K562 (cell line): ENCODE measurements around the gene YWHAB. TPM values are rescaled to one million over a fixed set of nuclear protein-coding genes. Genes with fewer than 3 reads are reported as not detected.

Experiments used
- BCOR ChIP-seq: fragments of 450-650 bp; IDR thresholded peaks from 2 replicates; pipeline ENCODE4 v1.6.1; 2016
- HDAC2 ChIP-seq: fragments of 450-650 bp; IDR thresholded peaks from 2 replicates; pipeline ENCODE4 v1.6.1; 2016; ENCODE audit warnings: mild to moderate bottlenecking
- NR1H2 ChIP-seq: sonication (generic); formaldehyde crosslinking; IDR thresholded peaks from 2 replicates; pipeline ENCODE4 v1.4.0; 2020; ENCODE audit warnings: mild to moderate bottlenecking, missing genetic modification reagents
- OTX1 ChIP-seq: fragments of 450-650 bp; formaldehyde crosslinking; IDR thresholded peaks from 2 replicates; pipeline ENCODE4 v1.4.0; 2022; ENCODE audit warnings: mild to moderate bottlenecking
- POLR2G ChIP-seq: fragments of 200-400 bp; formaldehyde crosslinking; IDR thresholded peaks from 2 replicates; pipeline ENCODE4 v1.6.1; 2017; ENCODE audit warnings: low read depth, mild to moderate bottlenecking, antibody characterized with exemption, low read length, moderate library complexity
- RAD51 ChIP-seq: fragments of 450-650 bp; IDR thresholded peaks from 2 replicates; pipeline ENCODE4 v1.7.1; 2016; ENCODE audit warnings: low read depth, mild to moderate bottlenecking, borderline replicate concordance
- RNF219 ChIP-seq: fragments of 250-450 bp; sonication (Bioruptor Pico); IDR thresholded peaks from 2 replicates; pipeline ENCODE4 v1.5.0; 2022; ENCODE audit warnings: mild to moderate bottlenecking
- SUPT5H ChIP-seq: fragments of 450-650 bp; IDR thresholded peaks from 2 replicates; pipeline ENCODE4 v1.6.1; 2016
- TAF1 ChIP-seq: IDR thresholded peaks from 2 replicates; pipeline ENCODE4 v1.6.1; 2011; ENCODE audit warnings: mild to moderate bottlenecking, low read length, moderate library complexity; ENCODE audit not compliant: insufficient read depth, control insufficient read depth, severe bottlenecking; ENCODE audit errors: extremely low read depth
- TFAP4 ChIP-seq: sonication (generic); formaldehyde crosslinking; IDR thresholded peaks from 2 replicates; pipeline ENCODE4 v1.8.0; 2022; ENCODE audit warnings: missing genetic modification reagents, mild to moderate bottlenecking, moderate library complexity, borderline replicate concordance
- ZBTB40 ChIP-seq, 2 experiments: fragments of 450-650 bp in 1 of 2; sonication (generic) in 1 of 2; formaldehyde crosslinking in 1 of 2; IDR thresholded peaks; 2 replicates each; pipeline versions ENCODE4 v1.7.1 to v1.9.0; 2016 to 2022; ENCODE audit warnings: inconsistent platforms in 1 of 2, mild to moderate bottlenecking in 1 of 2, missing genetic modification reagents in 1 of 2
- ZBTB43 ChIP-seq: sonication (generic); formaldehyde crosslinking; IDR thresholded peaks from 2 replicates; pipeline ENCODE4 v1.8.0; 2023; ENCODE audit warnings: mild to moderate bottlenecking, missing genetic modification reagents
- polyA plus RNA-seq, 8 experiments: library from polyadenylated mRNA; depleted of rRNA in 4 of 8; stranded (reverse) in 5 of 8; unstranded in 3 of 8; fragments of >200 nt; fragmentation: Nextera tagmentation in 2 of 8; fragmentation: Illumina TruSeq in 1 of 8; extraction: Ambion mirVana in 2 of 8; extraction: Trizol in 1 of 8; gene quantifications; 2 replicates each; pipeline versions ENCODE4 v1.2.1 to v1.2.3, GENCODE V29; 2011 to 2014; ENCODE audit warnings: inconsistent platforms in 1 of 8, missing spikeins in 1 of 8
- total RNA-seq, 7 experiments: library from RNA; depleted of rRNA in 6 of 7; stranded (reverse); fragments of >200 nt in 6 of 7; fragmentation: Illumina TruSeq in 2 of 7; extraction: Trizol in 2 of 7; gene quantifications; 2 replicates each; pipeline versions ENCODE4 v1.2.1 to v1.2.3, GENCODE V29; 2011 to 2021; ENCODE audit warnings: low replicate concordance in 1 of 7

Gene YWHAB
- total and polyA plus RNA-seq, 9 of the 15 experiments (the other 6 are each of a cell fraction or from before 2014, with no cell fraction given), result 60.6 to 185 (median 96.1) TPM

GRCh38 chr20:44885392-44886265, at the start of gene YWHAB (continued):
- TF ChIP-seq ZBTB40 (IDR thresholded peaks at IDR 0.05), result peak; percentile 93
- TF ChIP-seq ZBTB40 (CRISPR knock-in tag; IDR thresholded peaks at IDR 0.05), result no peak
- TF ChIP-seq SUPT5H, result peak; percentile 94
- TF ChIP-seq RAD51, result peak; percentile 72; the same call in 1 of the 2 replicates
- 0 out of 2 replicates have a peak, but pooled peaks have one; percentile 74 for TF ChIP-seq NR1H2
- no peak for TF ChIP-seq RNF219
- peak; percentile 70; the same call in 1 of the 2 replicates for TF ChIP-seq OTX1
- no peak for TF ChIP-seq HDAC2
- peak; percentile 65 for TF ChIP-seq TAF1
- TF ChIP-seq BCOR, result no peak; the same call in 1 of the 2 replicates
- TF ChIP-seq ZBTB43 (CRISPR knock-in tag), result no peak
- TF ChIP-seq TFAP4 (CRISPR knock-in tag), result peak; percentile 43; the same call in 1 of the 2 replicates
- TF ChIP-seq POLR2G, result peak; percentile 95
